GM10847 (cell line): ENCODE data around the gene SLC25A34.

Experiments
- POLR2A ChIP-seq: IDR thresholded peaks from 2 replicates; pipeline ENCODE4 v1.6.1; 2011; ENCODE audit not compliant: insufficient read length; ENCODE audit errors: extremely low read depth

SLC25A34 gene

DNA sequence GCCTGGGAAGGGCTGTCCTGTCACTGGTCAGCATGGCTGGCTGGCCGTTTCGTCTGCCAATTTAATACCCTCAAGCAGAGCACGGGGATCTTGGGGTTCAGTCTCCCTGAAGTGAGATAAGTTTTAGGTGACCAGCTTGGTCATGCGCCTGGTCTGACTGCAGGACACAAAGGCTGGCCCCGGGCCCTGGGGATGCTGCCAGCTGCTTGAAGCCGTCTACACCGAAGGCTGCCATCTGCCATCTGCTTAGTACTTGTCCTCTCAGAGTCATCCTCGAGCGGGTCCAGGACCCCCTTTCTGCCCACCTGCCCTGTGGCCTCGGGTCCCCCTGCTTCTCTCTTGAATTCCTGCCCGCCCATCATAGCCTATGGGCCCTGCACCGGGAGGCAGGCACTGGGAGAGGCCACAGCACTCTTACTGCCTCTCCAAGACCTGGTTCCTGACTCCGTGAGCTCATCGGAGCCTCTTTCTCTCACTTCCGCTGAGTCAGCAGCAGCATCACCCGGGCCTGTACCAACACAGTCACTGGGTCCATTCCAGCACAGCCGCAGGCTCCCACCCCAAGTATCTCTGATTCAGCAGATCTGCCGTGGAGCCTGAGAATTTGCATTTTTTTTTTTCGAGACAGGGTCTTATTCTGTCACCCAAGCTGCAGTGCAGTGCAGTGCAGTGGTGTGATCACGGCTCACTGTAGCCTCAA is 29.6 kb downstream of the SLC25A34 start:
- no peak for TF ChIP-seq POLR2A

DNA sequence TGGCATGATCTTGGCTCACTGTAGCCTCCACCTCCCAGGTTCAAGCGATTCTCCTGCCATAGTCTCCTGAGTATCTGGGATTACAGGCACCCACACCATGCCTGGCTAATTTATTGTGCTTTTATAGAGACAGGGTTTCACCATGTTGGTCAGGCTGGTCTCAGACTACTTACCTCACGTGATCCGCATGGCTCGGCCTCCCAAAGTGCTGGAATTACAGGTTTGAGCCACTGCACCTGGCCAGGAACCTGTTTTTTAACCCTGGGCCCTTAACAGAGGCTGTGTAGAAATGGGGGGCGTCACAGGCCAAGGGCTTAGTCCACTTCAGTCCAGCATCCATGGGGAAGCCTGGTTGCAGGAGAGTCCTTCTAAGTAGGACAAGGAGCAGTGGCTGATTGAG is 31.9 kb downstream of the SLC25A34 start:
- no peak for TF ChIP-seq POLR2A

DNA sequence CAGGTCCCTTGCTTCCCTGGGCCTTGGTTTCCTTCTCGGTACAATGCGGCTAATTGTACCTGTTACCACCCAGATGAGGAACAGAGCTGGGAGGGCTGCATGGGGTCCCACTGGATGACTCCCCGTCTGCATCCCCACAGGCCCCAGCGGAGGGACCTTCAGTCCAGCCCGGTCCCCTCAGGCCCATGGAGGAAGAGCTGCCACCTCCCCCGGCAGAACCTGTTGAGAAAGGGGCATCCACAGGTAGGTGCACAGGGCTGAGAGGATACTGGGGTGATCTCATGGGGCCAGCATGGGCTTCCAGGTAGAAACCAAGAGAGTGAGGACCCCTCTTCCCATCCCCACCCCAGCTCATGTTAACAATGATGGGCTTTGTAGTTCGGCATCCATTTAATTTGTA is 32.3 kb downstream of the SLC25A34 start:
- no peak for TF ChIP-seq POLR2A

DNA sequence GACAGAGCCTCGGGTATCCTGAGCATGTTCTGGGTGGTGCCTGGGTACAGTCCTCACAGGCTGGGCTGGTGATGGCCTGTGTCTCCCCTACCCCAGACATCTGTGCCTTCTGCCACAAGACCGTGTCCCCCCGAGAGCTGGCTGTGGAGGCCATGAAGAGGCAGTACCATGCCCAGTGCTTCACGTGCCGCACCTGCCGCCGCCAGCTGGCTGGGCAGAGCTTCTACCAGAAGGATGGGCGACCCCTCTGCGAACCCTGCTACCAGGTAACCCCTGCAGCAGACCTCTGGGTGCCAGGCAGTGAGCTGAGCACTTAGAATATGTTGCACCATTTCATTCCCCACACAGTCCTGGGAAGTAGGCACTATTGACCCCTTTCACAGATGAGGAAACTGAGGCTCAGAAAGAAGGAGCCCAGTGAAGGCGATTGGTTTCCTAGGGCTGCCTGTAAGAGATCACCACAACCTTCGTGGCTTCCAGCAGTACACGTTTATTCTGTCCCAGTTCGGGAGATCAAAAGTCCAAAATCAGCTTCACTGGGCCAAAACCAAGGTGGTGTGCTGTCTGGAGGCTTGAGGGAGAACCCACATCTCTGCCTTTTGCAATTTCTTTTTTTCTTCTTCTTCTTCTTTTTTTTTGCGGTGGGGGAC is 34.4 kb downstream of the SLC25A34 start:
- TF ChIP-seq POLR2A, result no peak

DNA sequence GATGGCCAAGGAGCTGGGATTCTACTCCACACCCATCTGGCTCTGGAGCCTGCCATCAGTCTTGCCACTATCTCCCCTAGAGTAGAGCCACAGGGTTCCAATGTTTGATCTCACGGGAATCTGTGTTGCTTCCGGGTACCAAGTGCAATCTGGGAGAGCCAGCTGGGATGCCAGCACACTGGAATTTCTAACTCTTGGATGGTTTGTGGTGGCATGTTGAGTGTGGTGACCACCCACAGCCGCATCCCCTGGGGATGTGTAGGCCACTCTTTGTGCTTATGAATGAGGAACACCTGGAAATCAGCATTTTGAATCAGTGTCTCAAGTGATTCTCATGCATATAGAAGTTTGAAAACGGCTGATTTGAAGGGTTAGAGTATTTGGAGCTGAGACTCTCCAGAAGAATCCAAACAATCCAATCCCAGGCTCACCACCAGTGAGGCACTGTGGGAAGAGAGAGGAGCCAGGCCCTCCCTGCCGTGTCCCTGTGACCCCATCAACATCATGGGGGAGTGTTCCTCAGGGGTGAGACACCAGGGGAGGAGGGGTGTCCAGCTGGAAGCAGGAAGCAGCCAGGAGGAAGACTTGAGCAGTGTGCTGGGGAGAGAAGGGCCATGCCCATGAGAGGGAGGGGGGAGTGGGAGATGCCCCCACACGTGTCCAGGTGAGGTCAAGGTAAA is 35.9 kb downstream of the SLC25A34 start:
- no peak for TF ChIP-seq POLR2A

DNA sequence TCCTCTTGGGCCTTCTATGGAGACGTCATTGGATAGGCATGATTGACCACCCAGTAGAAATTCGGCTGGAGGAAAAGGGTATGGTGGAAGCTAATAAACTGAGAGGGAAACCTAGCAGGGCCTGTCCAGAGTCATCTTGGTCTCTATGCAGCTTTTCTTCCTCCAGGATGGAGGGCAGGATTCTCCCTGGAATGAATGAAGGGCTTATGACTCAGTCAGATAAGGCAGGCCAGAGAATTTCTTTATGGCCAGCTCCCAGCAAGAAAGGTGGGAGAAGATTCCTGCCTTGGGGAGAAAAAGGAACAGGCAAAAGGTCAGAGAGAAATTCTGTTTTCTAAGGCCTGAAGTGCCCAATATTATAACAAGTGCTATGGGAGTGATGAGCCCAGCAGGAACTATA is 39.6 kb downstream of the SLC25A34 start:
- TF ChIP-seq POLR2A, result no peak

DNA sequence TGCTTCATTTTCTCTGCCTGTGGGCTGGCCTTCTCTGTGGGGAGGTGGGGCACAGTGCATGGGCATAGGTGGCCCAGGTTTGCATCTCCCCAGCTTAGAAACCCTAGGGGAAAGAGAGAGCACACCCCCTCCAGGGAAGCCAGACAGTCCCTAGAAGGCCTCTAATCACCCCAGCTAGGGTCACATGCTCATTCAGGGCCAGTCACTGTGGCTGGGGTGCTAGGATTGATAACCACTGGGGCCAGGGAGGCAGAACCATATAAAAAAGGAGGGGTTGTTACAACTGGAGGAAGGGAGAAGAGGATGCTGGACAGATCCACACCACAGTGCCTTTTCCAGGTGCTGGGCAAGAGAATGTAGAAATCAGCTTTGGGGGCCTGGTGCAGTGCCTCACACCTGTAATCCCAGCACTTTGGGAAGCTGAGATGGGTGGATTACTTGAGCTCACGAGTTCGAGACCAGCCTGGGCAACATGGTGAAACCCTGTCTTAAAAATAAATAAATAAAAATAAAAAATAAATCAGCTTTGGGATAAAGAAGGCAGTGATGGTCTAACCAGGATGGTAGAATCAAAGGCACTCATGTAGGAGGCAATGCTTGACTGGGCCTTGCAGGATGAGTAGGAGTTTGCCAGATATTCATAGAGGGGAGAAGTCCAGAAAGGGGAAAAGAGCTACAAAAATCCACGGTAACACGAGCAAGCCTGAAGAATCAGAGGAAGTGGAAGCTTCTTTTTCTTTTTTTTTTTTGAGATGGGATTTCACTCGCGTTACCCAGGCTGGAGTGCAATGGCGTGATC is 42.0 kb downstream of the SLC25A34 start:
- TF ChIP-seq POLR2A, result no peak

DNA sequence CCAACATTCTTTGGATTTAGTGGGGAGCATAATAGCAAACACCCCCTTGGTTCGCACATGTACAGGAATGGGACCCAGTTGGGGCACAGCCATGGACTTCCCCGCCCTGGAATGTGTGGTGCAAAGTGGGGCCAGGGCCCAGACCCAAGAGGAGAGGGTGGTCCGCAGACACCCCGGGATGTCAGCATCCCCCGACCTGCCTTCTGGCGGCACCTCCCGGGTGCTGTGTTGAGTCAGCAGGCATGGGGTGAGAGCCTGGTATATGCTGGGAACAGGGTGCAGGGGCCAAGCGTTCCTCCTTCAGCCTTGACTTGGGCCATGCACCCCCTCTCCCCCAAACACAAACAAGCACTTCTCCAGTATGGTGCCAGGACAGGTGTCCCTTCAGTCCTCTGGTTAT is 49.6 kb downstream of the SLC25A34 start:
- TF ChIP-seq POLR2A, result no peak

DNA sequence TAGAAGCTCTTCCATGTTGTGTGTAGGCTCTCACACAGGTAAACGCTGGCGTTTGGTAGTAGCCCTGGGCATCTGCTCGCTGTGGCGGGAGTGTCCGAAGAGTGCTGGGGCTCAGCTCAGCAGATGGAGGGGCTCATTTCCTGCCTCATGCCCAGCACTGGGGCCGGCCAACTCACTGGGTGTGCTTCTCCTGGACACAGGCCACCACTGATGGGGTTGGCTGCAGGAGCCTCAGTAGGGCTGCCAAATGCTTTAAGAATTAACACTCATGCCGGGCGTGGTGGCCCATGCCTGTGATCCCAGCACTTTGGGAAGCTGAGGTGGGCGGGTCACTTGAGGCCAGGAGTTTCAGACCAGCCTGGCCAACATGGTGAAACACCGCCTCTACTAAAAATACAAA is 50.5 kb downstream of the SLC25A34 start:
- no peak for TF ChIP-seq POLR2A

DNA sequence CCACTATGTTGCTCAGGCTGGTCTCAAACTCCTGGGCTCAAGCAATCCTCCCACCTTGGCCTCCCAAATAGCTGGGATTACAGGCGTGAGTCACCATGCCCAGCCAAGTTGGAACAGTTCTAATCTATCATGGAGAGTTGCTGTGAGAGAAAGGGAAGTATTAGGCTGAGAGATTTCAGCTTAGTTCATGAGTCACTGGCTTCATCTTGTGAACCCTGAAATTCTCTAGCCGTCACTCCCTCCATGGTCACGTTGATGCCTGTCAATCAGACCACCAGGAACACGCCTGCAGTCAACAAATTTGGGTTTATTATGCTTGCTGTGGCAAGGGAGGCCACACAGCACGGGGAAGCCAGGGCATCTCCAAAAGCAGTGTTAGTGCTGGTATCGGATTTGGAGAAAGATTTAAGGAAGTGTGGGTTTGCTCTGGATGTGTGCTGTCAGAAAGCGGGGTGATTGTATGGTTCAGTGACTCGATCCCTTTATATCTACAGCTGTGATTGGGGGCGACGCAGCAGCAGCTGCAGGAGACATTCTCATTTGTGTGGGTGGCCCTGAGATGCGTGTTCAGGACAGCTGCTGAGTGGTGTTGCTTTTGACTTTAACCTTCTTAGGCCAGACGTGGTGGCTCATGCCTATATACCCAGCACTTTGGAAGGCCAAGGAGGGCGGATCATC is 52.7 kb downstream of the SLC25A34 start:
- TF ChIP-seq POLR2A, result no peak
